ENCODE measurements around the gene ALKBH5. TPM values are rescaled to one million over a fixed set of nuclear protein-coding genes. Genes with fewer than 3 reads are reported as not detected.

The ALKBH5 gene
- total RNA-seq, 1 experiment from 2014 or later = 105 TPM

GRCh38 chr17:18234853-18235380 lies 51.3 kb downstream of the ALKBH5 start:
- ATAC-seq = no peak
- no peaks in the 10 kb centered on the region for H3K4me1 Mint-ChIP-seq
- H3K27me3 Mint-ChIP-seq (ENCODE audit: low read depth) = no peaks in the 10 kb centered on the region
- no peak overlapping the region for H3K27ac Mint-ChIP-seq
- POLR2A ChIA-PET = no interaction called here
- H3K4me3 Mint-ChIP-seq = no peak overlapping the region
- CTCF ChIA-PET = interaction anchor here (1.0 kb wide), 1 partner anchor 20 kb away, joined by 3 read pairs; no protein-coding TSS in a partner anchor
- H3K9me3 Mint-ChIP-seq = no peaks in the 10 kb centered on the region
- H3K36me3 Mint-ChIP-seq = peaks cover 27% of the 10 kb centered on the region
- TF ChIP-seq ZNF532 (CRISPR knock-in tag; IDR thresholded peaks at IDR 0.05; ENCODE audit: borderline replicate concordance) (no peak), JAZF1 (CRISPR knock-in tag; IDR thresholded peaks at IDR 0.05) (no peak), MYBL2 (CRISPR knock-in tag; IDR thresholded peaks at IDR 0.05) (no peak), ZNF512 (CRISPR knock-in tag; IDR thresholded peaks at IDR 0.05; ENCODE audit: borderline replicate concordance) (no peak)
- TF ChIP-seq, protein P1, sequence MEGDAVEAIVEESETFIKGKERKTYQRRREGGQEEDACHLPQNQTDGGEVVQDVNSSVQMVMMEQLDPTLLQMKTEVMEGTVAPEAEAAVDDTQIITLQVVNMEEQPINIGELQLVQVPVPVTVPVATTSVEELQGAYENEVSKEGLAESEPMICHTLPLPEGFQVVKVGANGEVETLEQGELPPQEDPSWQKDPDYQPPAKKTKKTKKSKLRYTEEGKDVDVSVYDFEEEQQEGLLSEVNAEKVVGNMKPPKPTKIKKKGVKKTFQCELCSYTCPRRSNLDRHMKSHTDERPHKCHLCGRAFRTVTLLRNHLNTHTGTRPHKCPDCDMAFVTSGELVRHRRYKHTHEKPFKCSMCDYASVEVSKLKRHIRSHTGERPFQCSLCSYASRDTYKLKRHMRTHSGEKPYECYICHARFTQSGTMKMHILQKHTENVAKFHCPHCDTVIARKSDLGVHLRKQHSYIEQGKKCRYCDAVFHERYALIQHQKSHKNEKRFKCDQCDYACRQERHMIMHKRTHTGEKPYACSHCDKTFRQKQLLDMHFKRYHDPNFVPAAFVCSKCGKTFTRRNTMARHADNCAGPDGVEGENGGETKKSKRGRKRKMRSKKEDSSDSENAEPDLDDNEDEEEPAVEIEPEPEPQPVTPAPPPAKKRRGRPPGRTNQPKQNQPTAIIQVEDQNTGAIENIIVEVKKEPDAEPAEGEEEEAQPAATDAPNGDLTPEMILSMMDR (IDR thresholded peaks at IDR 0.05) = no peak
- TF ChIP-seq, protein P2, sequence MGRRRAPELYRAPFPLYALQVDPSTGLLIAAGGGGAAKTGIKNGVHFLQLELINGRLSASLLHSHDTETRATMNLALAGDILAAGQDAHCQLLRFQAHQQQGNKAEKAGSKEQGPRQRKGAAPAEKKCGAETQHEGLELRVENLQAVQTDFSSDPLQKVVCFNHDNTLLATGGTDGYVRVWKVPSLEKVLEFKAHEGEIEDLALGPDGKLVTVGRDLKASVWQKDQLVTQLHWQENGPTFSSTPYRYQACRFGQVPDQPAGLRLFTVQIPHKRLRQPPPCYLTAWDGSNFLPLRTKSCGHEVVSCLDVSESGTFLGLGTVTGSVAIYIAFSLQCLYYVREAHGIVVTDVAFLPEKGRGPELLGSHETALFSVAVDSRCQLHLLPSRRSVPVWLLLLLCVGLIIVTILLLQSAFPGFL (CRISPR knock-in tag; IDR thresholded peaks at IDR 0.05; ENCODE audit: borderline replicate concordance) = no peak
- DNase-seq (ENCODE audit: low spot score) = no peak

- H3K27ac Mint-ChIP-seq = no peak overlapping the region
- ATAC-seq (no peak), DNase-seq (ENCODE audit: low spot score) (no peak)
- CTCF ChIA-PET = interaction anchor here (1.5 kb wide), 1 partner anchor 18 kb away, joined by 5 read pairs; no protein-coding TSS in a partner anchor
- H3K9me3 Mint-ChIP-seq = no peaks in the 10 kb centered on the region
- no peaks in the 10 kb centered on the region for H3K27me3 Mint-ChIP-seq (ENCODE audit: low read depth)
- peaks cover 27% of the 10 kb centered on the region for H3K36me3 Mint-ChIP-seq
- no peaks in the 10 kb centered on the region for H3K4me1 Mint-ChIP-seq
- H3K4me3 Mint-ChIP-seq = no peak overlapping the region
- no peak for TF ChIP-seq TCF7 (CRISPR knock-in tag; IDR thresholded peaks at IDR 0.05; ENCODE audit: low read depth)
- TF ChIP-seq IRF2 (CRISPR knock-in tag; IDR thresholded peaks at IDR 0.05; ENCODE audit: borderline replicate concordance, low read depth) = no peak
- no peak for TF ChIP-seq ZBTB21 (CRISPR knock-in tag; IDR thresholded peaks at IDR 0.05; ENCODE audit: borderline replicate concordance)
- TF ChIP-seq ATF1 (CRISPR knock-in tag; IDR thresholded peaks at IDR 0.05) = no peak
- no peak for TF ChIP-seq NR2C2 (CRISPR knock-in tag; IDR thresholded peaks at IDR 0.05)
- no peak for TF ChIP-seq ZNF232 (CRISPR knock-in tag; IDR thresholded peaks at IDR 0.05)
- TF ChIP-seq ATF3 (CRISPR knock-in tag; conservative IDR thresholded peaks at IDR 0.05) = no peak
- TF ChIP-seq, protein P3, sequence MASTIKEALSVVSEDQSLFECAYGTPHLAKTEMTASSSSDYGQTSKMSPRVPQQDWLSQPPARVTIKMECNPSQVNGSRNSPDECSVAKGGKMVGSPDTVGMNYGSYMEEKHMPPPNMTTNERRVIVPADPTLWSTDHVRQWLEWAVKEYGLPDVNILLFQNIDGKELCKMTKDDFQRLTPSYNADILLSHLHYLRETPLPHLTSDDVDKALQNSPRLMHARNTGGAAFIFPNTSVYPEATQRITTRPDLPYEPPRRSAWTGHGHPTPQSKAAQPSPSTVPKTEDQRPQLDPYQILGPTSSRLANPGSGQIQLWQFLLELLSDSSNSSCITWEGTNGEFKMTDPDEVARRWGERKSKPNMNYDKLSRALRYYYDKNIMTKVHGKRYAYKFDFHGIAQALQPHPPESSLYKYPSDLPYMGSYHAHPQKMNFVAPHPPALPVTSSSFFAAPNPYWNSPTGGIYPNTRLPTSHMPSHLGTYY (CRISPR knock-in tag; IDR thresholded peaks at IDR 0.05) = no peak
- TF ChIP-seq ZNF138 (CRISPR knock-in tag; conservative IDR thresholded peaks at IDR 0.05) = no peak
- POLR2A ChIA-PET = no interaction called here
Measured at GRCh38 chr17:18235743-18236256, 52.2 kb downstream of the ALKBH5 start.

Measured in WTC11 (cell line).